HCT116 (cell line): ENCODE results near the gene RNU5D-1. TPM values are rescaled to one million over a fixed set of nuclear protein-coding genes. Genes with fewer than 3 reads are reported as not detected.

Experiments used
- ATAC-seq: fragments of 200-7000 bp; cut with Tn5 transposase; 2 replicates; pipeline ENCODE4 v1.9.1; 2020; ENCODE audit warnings: mild to moderate bottlenecking, moderate library complexity
- BruUV-seq: library from RNA; stranded (reverse); fragments of 400-500 nt; replicated peaks from 2 replicates; lab custom pipeline; 2021; lab: Mats Ljungman, UMichigan
- CTCF ChIA-PET: fragments of 300-600 bp; sonication (Branson Sonifier 250); formaldehyde crosslinking; loops from one replicate; lab custom pipeline; 2021; ENCODE audit warnings: antibody characterized with exemption; lab: Charles Lee
- POLR2A ChIA-PET: fragments of 300-600, 350-600 bp; sonication (Branson Sonifier 250); formaldehyde crosslinking; loops from one replicate; lab custom pipeline; 2021; ENCODE audit warnings: antibody characterized with exemption; lab: Charles Lee
- RAD21 ChIA-PET, 2 experiments: fragments of 300-600 bp; sonication (Branson Sonifier 250); formaldehyde crosslinking; loops; one replicate each; lab custom pipeline; 2023; ENCODE audit warnings: low total read pairs in 2 of 2; ENCODE audit not compliant: uncharacterized antibody in 2 of 2, unreplicated experiment in 2 of 2, low non-redundant PET in 1 of 2; lab: Charles Lee
- DNase-seq: peaks from one replicate; pipeline ENCODE4 v3.0.0-alpha.2; 2010; ENCODE audit warnings: low read depth, low spot score
- H2AFZ ChIP-seq: fragments of 200-600 bp; shearing (Covaris generic), sonication (generic); 2 replicates; pipeline ENCODE4 v1.6.1; 2017; ENCODE audit warnings: low read depth, mixed run types, mixed read lengths, antibody characterized with exemption, low read length; ENCODE audit not compliant: poor library complexity, severe bottlenecking
- H3K27ac ChIP-seq: 2 replicates; pipeline ENCODE4 v1.5.1; 2012; ENCODE audit warnings: low read depth, low read length
- H3K27me3 ChIP-seq: fragments of 200-600 bp; sonication (generic); 2 replicates; pipeline ENCODE4 v1.6.1; 2016; ENCODE audit warnings: mixed run types, low read length, mixed read lengths; ENCODE audit not compliant: insufficient read depth
- H3K36me3 ChIP-seq, 2 experiments: fragments of 200-500 bp in 1 of 2; fragments of 200-600 bp in 1 of 2; sonication (Bioruptor generic) in 1 of 2; sonication (generic) in 1 of 2; 2 replicates each; pipeline versions ENCODE4 v1.5.1 to v1.6.1; 2014 to 2016; ENCODE audit warnings: low read length in 2 of 2, inconsistent platforms in 1 of 2, mixed read lengths in 1 of 2, mixed run types in 1 of 2; ENCODE audit not compliant: insufficient read depth in 2 of 2, control insufficient read depth in 1 of 2
- H3K4me1 ChIP-seq, 2 experiments: fragments of 200-600 bp in 1 of 2; sonication (generic) in 1 of 2; 2 replicates each; pipeline versions ENCODE4 v1.5.1 to v1.6.1; 2012 to 2017; ENCODE audit warnings: low read length in 2 of 2, inconsistent platforms in 1 of 2, mild to moderate bottlenecking in 1 of 2, mixed read lengths in 1 of 2, mixed run types in 1 of 2, moderate library complexity in 1 of 2; ENCODE audit not compliant: insufficient read depth in 2 of 2, control insufficient read depth in 1 of 2
- H3K4me2 ChIP-seq: fragments of 200-600 bp; sonication (generic); 2 replicates; pipeline ENCODE4 v1.6.1; 2017; ENCODE audit warnings: mixed run types, low read length, mixed read lengths
- H3K4me3 ChIP-seq, 2 experiments: fragments of 200-600 bp in 1 of 2; sonication (generic) in 1 of 2; replicated peaks in 1 of 2; 2 replicates each; pipeline ENCODE4 v1.5.1; 2011 to 2016; ENCODE audit warnings: low read length in 2 of 2, control low read depth in 1 of 2, low read depth in 1 of 2, mild to moderate bottlenecking in 1 of 2, mixed read lengths in 1 of 2, mixed run types in 1 of 2
- H3K79me2 ChIP-seq: fragments of 200-600 bp; sonication (generic); 2 replicates; pipeline ENCODE4 v1.6.1; 2017; ENCODE audit warnings: mild to moderate bottlenecking, mixed run types, low read length, moderate library complexity, mixed read lengths; ENCODE audit not compliant: insufficient read depth
- H3K9ac ChIP-seq: fragments of 200-600 bp; sonication (generic); 2 replicates; pipeline ENCODE4 v1.6.1; 2016; ENCODE audit warnings: low read length, mixed read lengths
- H3K9me2 ChIP-seq: fragments of 200-600 bp; sonication (generic), shearing (Covaris generic); 2 replicates; pipeline ENCODE4 v1.6.1; 2017; ENCODE audit warnings: mixed run types, mild to moderate bottlenecking, moderate library complexity; ENCODE audit not compliant: insufficient read depth
- H3K9me3 ChIP-seq, 2 experiments: fragments of 200-500 bp in 1 of 2; fragments of 200-600 bp in 1 of 2; sonication (Bioruptor generic) in 1 of 2; sonication (generic) in 1 of 2; 2 replicates each; pipeline ENCODE4 v1.6.1; 2014 to 2017; ENCODE audit warnings: low read length in 2 of 2, mixed read lengths in 2 of 2, inconsistent platforms in 1 of 2, low read depth in 1 of 2, mild to moderate bottlenecking in 1 of 2, mixed run types in 1 of 2, moderate library complexity in 1 of 2; ENCODE audit not compliant: control insufficient read depth in 1 of 2, insufficient read depth in 1 of 2
- H4K20me1 ChIP-seq: fragments of 200-600 bp; sonication (generic), shearing (Covaris generic); 2 replicates; pipeline ENCODE4 v1.6.1; 2017; ENCODE audit warnings: mixed run types, mild to moderate bottlenecking, moderate library complexity; ENCODE audit not compliant: insufficient read depth
- ATF3 ChIP-seq: IDR thresholded peaks from 2 replicates; pipeline ENCODE4 v1.6.1; 2012
- CBX3 ChIP-seq: IDR thresholded peaks from 2 replicates; pipeline ENCODE4 v1.6.1; 2012; ENCODE audit warnings: low read depth
- ELF1 ChIP-seq: IDR thresholded peaks from 2 replicates; pipeline ENCODE4 v1.6.1; 2012; ENCODE audit warnings: low read depth, borderline replicate concordance
- EZH2phosphoT487 ChIP-seq: fragments of 200-600 bp; IDR thresholded peaks from 2 replicates; pipeline ENCODE4 v1.6.1; 2018; ENCODE audit warnings: antibody characterized with exemption, borderline replicate concordance
- JUND ChIP-seq: IDR thresholded peaks from 2 replicates; pipeline ENCODE4 v1.6.1; 2012
- POLR2A ChIP-seq: IDR thresholded peaks from 2 replicates; pipeline ENCODE4 v1.7.0; 2011; ENCODE audit warnings: borderline replicate concordance; ENCODE audit not compliant: insufficient read depth, insufficient read length; ENCODE audit errors: extremely low read depth
- POLR2AphosphoS5 ChIP-seq: IDR thresholded peaks from 2 replicates; pipeline ENCODE4 v1.6.1; 2011; ENCODE audit warnings: mild to moderate bottlenecking, low read depth, low read length, moderate library complexity
- REST ChIP-seq: IDR thresholded peaks from 2 replicates; pipeline ENCODE4 v1.6.1; 2012; ENCODE audit warnings: low read depth
- SP1 ChIP-seq: IDR thresholded peaks from 2 replicates; pipeline ENCODE4 v1.6.1; 2012; ENCODE audit warnings: low read depth
- SRF ChIP-seq: IDR thresholded peaks from 2 replicates; pipeline ENCODE4 v1.6.1; 2012; ENCODE audit warnings: low read depth
- intact Hi-C: fragments of 100-400 bp; cut with micrococcal nuclease; formaldehyde crosslinking; loops from 2 replicates; pipeline ENCODE4 v1.10.0; 2022
- total RNA-seq: library from RNA; stranded (reverse); gene quantifications from one replicate; pipeline ENCODE4 v1.2.1, GENCODE V29; 2021; ENCODE audit not compliant: unreplicated experiment

The RNU5D-1 gene
- total RNA-seq, 1 experiment from 2014 or later = not detected

GRCh38 chr1:44685218-44685617 lies 45.8 kb downstream of the RNU5D-1 start (continued):
- TF ChIP-seq REST (no peak), SRF (no peak), JUND (no peak), POLR2AphosphoS5 (no peak), POLR2A (no peak), SP1 (no peak), EZH2phosphoT487 (no peak), ATF3 (no peak)
- TF ChIP-seq, all 23 proteins: peak for 0

- intact Hi-C loops = no loop called here
- no peak overlapping the region for H3K27ac ChIP-seq
- no peak overlapping the region for H3K4me2 ChIP-seq
- H3K4me1 ChIP-seq = peaks cover 13 to 14% of the 10 kb centered on the region in 2 experiments
- no peaks in the 10 kb centered on the region for H3K9me3 ChIP-seq
- ChIA-PET RAD21 (no interaction called here), POLR2A (interaction anchor here (0.7 to 1.1 kb wide), 2 partner anchors 10 kb away, joined by 3 to 4 read pairs; partner anchors contain the start of genes ARMH1 and TMEM53), CTCF (no interaction called here)
- H3K27me3 ChIP-seq = no peaks in the 10 kb centered on the region
- no peaks in the 10 kb centered on the region for H3K79me2 ChIP-seq
- H3K9ac ChIP-seq = no peak overlapping the region
- DNase-seq = no peak
- ATAC-seq = no peak
- H4K20me1 ChIP-seq = no peaks in the 10 kb centered on the region
- TF ChIP-seq CBX3 (no peak), ELF1 (no peak), JUND (no peak)
- no peaks in the 10 kb centered on the region for H3K9me2 ChIP-seq
- H3K36me3 ChIP-seq = no peaks in the 10 kb centered on the region
- H2AFZ ChIP-seq = no peak overlapping the region
- BruUV-seq = no TSS peak
- no peak overlapping the region for H3K4me3 ChIP-seq
These were observed 46.4 kb downstream of the RNU5D-1 start for GRCh38 chr1:44684525-44684924.
